Keratinocyte (primary cell): Measurements from ENCODE around the gene TNFAIP8L3. TPM values are rescaled to one million over a fixed set of nuclear protein-coding genes. Genes with fewer than 3 reads are reported as not detected.

Experiments
- DNase-seq: peaks from one replicate; pipeline ENCODE4 v3.0.0-alpha.2; 2011; ENCODE audit warnings: low read depth, missing footprints, low spot score
- FAIRE-seq: peaks from 2 replicates; lab custom pipeline; 2011; peaks lifted over from hg19 to GRCh38; lab: Jason Lieb, UNC
- H2AFZ ChIP-seq: 2 replicates; pipeline ENCODE4 v1.6.0; 2012; ENCODE audit warnings: low read length, control low read depth, inconsistent platforms; ENCODE audit not compliant: control insufficient read depth
- H3K27ac ChIP-seq: 2 replicates; pipeline ENCODE4 v1.5.1; 2011; ENCODE audit warnings: low read length; ENCODE audit not compliant: control insufficient read depth, insufficient read depth
- H3K27me3 ChIP-seq: 3 replicates; pipeline ENCODE4 v1.6.0; 2011; ENCODE audit warnings: low read length; ENCODE audit not compliant: control insufficient read depth, insufficient read depth; ENCODE audit errors: extremely low read depth
- H3K36me3 ChIP-seq, 2 experiments: 2 replicates in 1 of 2; 3 replicates in 1 of 2; pipeline ENCODE4 v1.5.1; 2011; ENCODE audit warnings: low read length in 2 of 2, mild to moderate bottlenecking in 1 of 2; ENCODE audit not compliant: control insufficient read depth in 2 of 2, insufficient read depth in 2 of 2; ENCODE audit errors: extremely low read depth in 1 of 2
- H3K4me1 ChIP-seq: 3 replicates; pipeline ENCODE4 v1.5.1; 2011; ENCODE audit warnings: low read length; ENCODE audit not compliant: control insufficient read depth, insufficient read depth; ENCODE audit errors: extremely low read depth
- H3K4me2 ChIP-seq: 3 replicates; pipeline ENCODE4 v1.6.0; 2011; ENCODE audit warnings: low read depth, low read length; ENCODE audit not compliant: control insufficient read depth, insufficient read depth; ENCODE audit errors: extremely low read depth
- H3K4me3 ChIP-seq, 3 experiments: fragments of 200-600 bp in 1 of 3; sonication (generic) in 1 of 3; 2 replicates in 2 of 3; 3 replicates in 1 of 3; pipeline ENCODE4 v1.5.1; 2011 to 2016; ENCODE audit warnings: low read length in 3 of 3, mild to moderate bottlenecking in 3 of 3, control low read depth in 2 of 3, inconsistent platforms in 1 of 3, low read depth in 1 of 3, mixed read lengths in 1 of 3, mixed run types in 1 of 3, moderate library complexity in 1 of 3; ENCODE audit not compliant: control insufficient read depth in 2 of 3, insufficient read depth in 2 of 3; ENCODE audit errors: extremely low read depth in 1 of 3
- H3K79me2 ChIP-seq: 2 replicates; pipeline ENCODE4 v1.6.0; 2012; ENCODE audit warnings: low read length; ENCODE audit not compliant: control insufficient read depth, insufficient read depth
- H3K9ac ChIP-seq: 3 replicates; pipeline ENCODE4 v1.6.0; 2011; ENCODE audit warnings: low read length; ENCODE audit not compliant: control insufficient read depth, insufficient read depth; ENCODE audit errors: extremely low read depth
- H3K9me1 ChIP-seq: 3 replicates; pipeline ENCODE4 v1.6.0; 2011; ENCODE audit warnings: low read length; ENCODE audit not compliant: control insufficient read depth, insufficient read depth; ENCODE audit errors: extremely low read depth
- H3K9me3 ChIP-seq: 2 replicates; pipeline ENCODE4 v1.5.1; 2012; ENCODE audit warnings: low read depth, low read length; ENCODE audit not compliant: control insufficient read depth
- H4K20me1 ChIP-seq: 3 replicates; pipeline ENCODE4 v1.6.0; 2011; ENCODE audit warnings: low read length; ENCODE audit not compliant: control insufficient read depth, insufficient read depth; ENCODE audit errors: extremely low read depth
- EZH2 ChIP-seq: IDR thresholded peaks from one replicate; pipeline ENCODE4 v1.6.1; 2012; ENCODE audit warnings: inconsistent platforms, mild to moderate bottlenecking, low read length, moderate library complexity
- dilution Hi-C: fragments of 300-500 bp; cut with MboI; formaldehyde crosslinking; loops from one replicate; pipeline ENCODE4 v1.7.0; 2020; ENCODE audit warnings: low sequenced_read_pairs; ENCODE audit not compliant: extremely low pct_ligation_motif_present
- polyA plus RNA-seq, 5 experiments: library from polyadenylated mRNA; depleted of rRNA in 3 of 5; stranded (reverse) in 3 of 5; stranded (forward) in 1 of 5; unstranded in 1 of 5; fragments of >200 nt; gene quantifications; 1 replicate in 1 of 5; 2 replicates in 3 of 5; 3 replicates in 1 of 5; pipeline versions ENCODE4 v1.2.1 to v1.2.3, GENCODE V29; 2011 to 2012; ENCODE audit warnings: missing spikeins in 2 of 5, low read depth in 1 of 5, low replicate concordance in 1 of 5
- TF ChIP-seq, protein P1 (sequence below), 3 experiments: IDR thresholded peaks in 1 of 3; conservative IDR thresholded peaks in 1 of 3; optimal IDR thresholded peaks in 1 of 3; 2 replicates in 2 of 3; 3 replicates in 1 of 3; pipeline versions ENCODE3 to v1.5.1; 2011; ENCODE audit warnings: low read length in 3 of 3, mild to moderate bottlenecking in 3 of 3, moderate library complexity in 2 of 3, control low read depth in 1 of 3, inconsistent platforms in 1 of 3; ENCODE audit not compliant: insufficient read depth in 2 of 3; ENCODE audit errors: extremely low read depth in 1 of 3

Gene TNFAIP8L3
- polyA plus RNA-seq, 1 donor (not counting 4 experiments of a cell fraction or from before 2014, with no cell fraction given): 0.51 TPM

GRCh38 chr15:51111061-51111460, 16.4 kb upstream of the TNFAIP8L3 start:
- peaks cover 2% of the 10 kb centered on the region for H3K4me1 ChIP-seq
- no peaks in the 10 kb centered on the region for H3K9me3 ChIP-seq
- TF ChIP-seq EZH2: no peak
- TF ChIP-seq, protein P1, sequence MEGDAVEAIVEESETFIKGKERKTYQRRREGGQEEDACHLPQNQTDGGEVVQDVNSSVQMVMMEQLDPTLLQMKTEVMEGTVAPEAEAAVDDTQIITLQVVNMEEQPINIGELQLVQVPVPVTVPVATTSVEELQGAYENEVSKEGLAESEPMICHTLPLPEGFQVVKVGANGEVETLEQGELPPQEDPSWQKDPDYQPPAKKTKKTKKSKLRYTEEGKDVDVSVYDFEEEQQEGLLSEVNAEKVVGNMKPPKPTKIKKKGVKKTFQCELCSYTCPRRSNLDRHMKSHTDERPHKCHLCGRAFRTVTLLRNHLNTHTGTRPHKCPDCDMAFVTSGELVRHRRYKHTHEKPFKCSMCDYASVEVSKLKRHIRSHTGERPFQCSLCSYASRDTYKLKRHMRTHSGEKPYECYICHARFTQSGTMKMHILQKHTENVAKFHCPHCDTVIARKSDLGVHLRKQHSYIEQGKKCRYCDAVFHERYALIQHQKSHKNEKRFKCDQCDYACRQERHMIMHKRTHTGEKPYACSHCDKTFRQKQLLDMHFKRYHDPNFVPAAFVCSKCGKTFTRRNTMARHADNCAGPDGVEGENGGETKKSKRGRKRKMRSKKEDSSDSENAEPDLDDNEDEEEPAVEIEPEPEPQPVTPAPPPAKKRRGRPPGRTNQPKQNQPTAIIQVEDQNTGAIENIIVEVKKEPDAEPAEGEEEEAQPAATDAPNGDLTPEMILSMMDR (optimal IDR thresholded peaks at IDR 0.05 in 1 of 3, IDR thresholded peaks at IDR 0.05 in 1 of 3, conservative IDR thresholded peaks at IDR 0.05 in 1 of 3; ENCODE audit: extremely low read depth in 1 of 3, insufficient read depth in 2 of 3, low read length in 3 of 3): no peak
- dilution Hi-C loops: no loop called here
- no peak overlapping the region for H3K4me2 ChIP-seq
- FAIRE-seq (no peak), DNase-seq (no peak)
- H3K9ac ChIP-seq: no peak overlapping the region
- no peaks in the 10 kb centered on the region for H3K27me3 ChIP-seq
- H3K4me3 ChIP-seq: no peak overlapping the region
- H2AFZ ChIP-seq: no peak overlapping the region
- H3K36me3 ChIP-seq: no peaks in the 10 kb centered on the region
- no peaks in the 10 kb centered on the region for H3K79me2 ChIP-seq
- no peaks in the 10 kb centered on the region for H3K9me1 ChIP-seq
- no peaks in the 10 kb centered on the region for H4K20me1 ChIP-seq
- H3K27ac ChIP-seq: no peak overlapping the region

- Histone ChIP-seq H3K36me3 (no peaks in the 10 kb centered on the region), H3K4me3 (no peak overlapping the region), H2AFZ (no peak overlapping the region), H3K9ac (no peak overlapping the region), H3K27ac (no peak overlapping the region), H3K79me2 (no peaks in the 10 kb centered on the region), H4K20me1 (no peaks in the 10 kb centered on the region), H3K4me1 (peaks cover 2% of the 10 kb centered on the region), H3K27me3 (no peaks in the 10 kb centered on the region), H3K9me3 (no peaks in the 10 kb centered on the region), H3K9me1 (no peaks in the 10 kb centered on the region), H3K4me2 (no peak overlapping the region)
- dilution Hi-C loops: no loop called here
- FAIRE-seq (no peak), DNase-seq (no peak)
- no peak for TF ChIP-seq EZH2
- TF ChIP-seq, protein P1 (optimal IDR thresholded peaks at IDR 0.05 in 1 of 3, IDR thresholded peaks at IDR 0.05 in 1 of 3, conservative IDR thresholded peaks at IDR 0.05 in 1 of 3; ENCODE audit: extremely low read depth in 1 of 3, insufficient read depth in 2 of 3, low read length in 3 of 3): no peak
Observed at GRCh38 chr15:51110171-51110570, 15.5 kb upstream of the TNFAIP8L3 start.
